GM23338 (cell line): Measurements from ENCODE around the gene NLRP9.
"Not testable (repeated sequence)": the region's sequence is repeated elsewhere in the genome, so short reads cannot be mapped to it uniquely, and the experiment has no call there.

Experiments used
- POLR2AphosphoS5 ChIP-seq: IDR thresholded peaks from 2 replicates; pipeline ENCODE4 v1.6.1; 2016; ENCODE audit warnings: antibody characterized with exemption, low read depth
- TF ChIP-seq, protein P1 (sequence below), 2 experiments: fragments of 200-600 bp in 1 of 2; sonication (generic) in 1 of 2; conservative IDR thresholded peaks; 2 replicates each; pipeline versions ENCODE4 v1.5.1 to v1.6.1; 2016 to 2017; ENCODE audit warnings: antibody characterized with exemption in 2 of 2, low read depth in 2 of 2, mild to moderate bottlenecking in 2 of 2, moderate library complexity in 1 of 2

DNA sequence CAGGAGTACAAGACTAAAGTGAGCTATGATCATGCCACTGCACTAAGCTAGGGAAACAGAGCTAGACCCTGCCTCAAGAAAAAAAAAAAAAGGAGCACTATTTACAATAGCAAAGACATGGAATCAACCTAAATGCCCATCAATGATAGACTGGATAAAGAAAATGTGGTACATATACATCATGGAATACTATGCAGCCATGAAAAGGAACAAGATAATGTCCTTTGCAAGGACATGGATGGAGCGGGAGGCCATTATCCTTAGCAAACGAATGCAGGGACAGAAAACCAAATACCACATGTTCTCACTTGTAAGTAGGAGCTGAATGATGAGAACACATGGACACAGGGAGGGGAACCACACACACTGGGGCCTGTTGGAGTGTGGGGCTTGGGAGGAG is 7.8 kb downstream of the NLRP9 start:
- TF ChIP-seq, protein P1, sequence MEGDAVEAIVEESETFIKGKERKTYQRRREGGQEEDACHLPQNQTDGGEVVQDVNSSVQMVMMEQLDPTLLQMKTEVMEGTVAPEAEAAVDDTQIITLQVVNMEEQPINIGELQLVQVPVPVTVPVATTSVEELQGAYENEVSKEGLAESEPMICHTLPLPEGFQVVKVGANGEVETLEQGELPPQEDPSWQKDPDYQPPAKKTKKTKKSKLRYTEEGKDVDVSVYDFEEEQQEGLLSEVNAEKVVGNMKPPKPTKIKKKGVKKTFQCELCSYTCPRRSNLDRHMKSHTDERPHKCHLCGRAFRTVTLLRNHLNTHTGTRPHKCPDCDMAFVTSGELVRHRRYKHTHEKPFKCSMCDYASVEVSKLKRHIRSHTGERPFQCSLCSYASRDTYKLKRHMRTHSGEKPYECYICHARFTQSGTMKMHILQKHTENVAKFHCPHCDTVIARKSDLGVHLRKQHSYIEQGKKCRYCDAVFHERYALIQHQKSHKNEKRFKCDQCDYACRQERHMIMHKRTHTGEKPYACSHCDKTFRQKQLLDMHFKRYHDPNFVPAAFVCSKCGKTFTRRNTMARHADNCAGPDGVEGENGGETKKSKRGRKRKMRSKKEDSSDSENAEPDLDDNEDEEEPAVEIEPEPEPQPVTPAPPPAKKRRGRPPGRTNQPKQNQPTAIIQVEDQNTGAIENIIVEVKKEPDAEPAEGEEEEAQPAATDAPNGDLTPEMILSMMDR (conservative IDR thresholded peaks at IDR 0.05; ENCODE audit: low read depth in 2 of 2), result not testable (repeated sequence)
- TF ChIP-seq POLR2AphosphoS5, result not testable (repeated sequence)
